Hepatocyte (in vitro differentiated cells): ENCODE measurements around the gene SCAPER. TPM values are rescaled to one million over a fixed set of nuclear protein-coding genes. Genes with fewer than 3 reads are reported as not detected.

Experiments used
- DNase-seq: peaks from one replicate; pipeline ENCODE4 v3.0.0-alpha.2; 2016; ENCODE audit warnings: low spot score
- H2AFZ ChIP-seq: fragments of 200-600 bp; sonication (generic); 2 replicates; pipeline ENCODE4 v1.6.0; 2016; ENCODE audit warnings: antibody characterized with exemption, mild to moderate bottlenecking
- H3K27ac ChIP-seq: fragments of 200-600 bp; sonication (generic); 2 replicates; pipeline ENCODE4 v1.5.1; 2016; ENCODE audit warnings: mild to moderate bottlenecking
- H3K27me3 ChIP-seq: fragments of 200-600 bp; sonication (generic); 2 replicates; pipeline ENCODE4 v1.6.1; 2016
- H3K36me3 ChIP-seq: fragments of 200-600 bp; sonication (generic); replicated peaks from 2 replicates; pipeline ENCODE4 v1.5.1; 2016; ENCODE audit warnings: low read depth; ENCODE audit not compliant: insufficient read depth
- H3K4me1 ChIP-seq: fragments of 200-600 bp; sonication (generic); 2 replicates; pipeline ENCODE4 v1.5.1; 2016; ENCODE audit warnings: mild to moderate bottlenecking, moderate library complexity; ENCODE audit not compliant: insufficient read depth
- H3K4me2 ChIP-seq: fragments of 200-600 bp; sonication (generic); 2 replicates; pipeline ENCODE4 v1.6.0; 2016
- H3K4me3 ChIP-seq: fragments of 200-600 bp; sonication (generic); 2 replicates; pipeline ENCODE4 v1.5.1; 2016; ENCODE audit warnings: mild to moderate bottlenecking
- H3K79me2 ChIP-seq: fragments of 200-600 bp; sonication (generic); 2 replicates; pipeline ENCODE4 v1.6.0; 2017; ENCODE audit warnings: mild to moderate bottlenecking
- H3K9me2 ChIP-seq: fragments of 200-600 bp; sonication (generic); replicated peaks from 2 replicates; pipeline ENCODE4 v1.6.0; 2017; ENCODE audit warnings: mild to moderate bottlenecking; ENCODE audit not compliant: insufficient read depth
- H3K9me3 ChIP-seq: fragments of 200-600 bp; sonication (generic); 2 replicates; pipeline ENCODE4 v1.5.1; 2016; ENCODE audit warnings: low read depth, mild to moderate bottlenecking
- H4K20me1 ChIP-seq: fragments of 200-600 bp; sonication (generic); 2 replicates; pipeline ENCODE4 v1.6.0; 2016; ENCODE audit warnings: mild to moderate bottlenecking; ENCODE audit not compliant: insufficient read depth, poor library complexity, severe bottlenecking
- CTCF ChIP-seq: fragments of 200-600 bp; sonication (generic); IDR thresholded peaks from 2 replicates; pipeline ENCODE4 v1.5.1; 2016; ENCODE audit warnings: antibody characterized with exemption, mild to moderate bottlenecking; ENCODE audit not compliant: poor library complexity
- EZH2 ChIP-seq: fragments of 200-600 bp; sonication (generic); IDR thresholded peaks from 2 replicates; pipeline ENCODE4 v1.6.1; 2016; ENCODE audit warnings: antibody characterized with exemption, mild to moderate bottlenecking, borderline replicate concordance
- EZH2phosphoT487 ChIP-seq: fragments of 200-600 bp; sonication (generic); IDR thresholded peaks from one replicate; pipeline ENCODE4 v1.6.1; 2018; ENCODE audit warnings: antibody characterized with exemption, mild to moderate bottlenecking, low read depth, moderate library complexity; ENCODE audit not compliant: unreplicated experiment, severe bottlenecking
- WGBS: methylation state at CpG from one replicate; pipeline ENCODE4 v1.1.6; 2016; ENCODE audit warnings: low lambda C conversion rate; ENCODE audit errors: missing lambda C conversion rate; 5-methylcytosine and 5-hydroxymethylcytosine counted together
- polyA plus RNA-seq: library from polyadenylated mRNA; unstranded; fragments of >200 nt; fragmentation: Nextera tagmentation; extraction: Ambion mirVana; gene quantifications from 2 replicates; pipeline ENCODE4 v1.2.1, GENCODE V29; 2016
- total RNA-seq: library from RNA; depleted of rRNA; stranded (reverse); fragments of >200 nt; gene quantifications from 2 replicates; pipeline ENCODE4 v1.2.3, GENCODE V29; 2014

The SCAPER gene
- total and polyA plus RNA-seq, 2 experiments from 2014 or later: 20.8 to 27.4 TPM

- TF ChIP-seq CTCF: no peak
- no peak for TF ChIP-seq EZH2phosphoT487
- TF ChIP-seq EZH2: no peak
- H3K9me2 ChIP-seq: no peaks in the 10 kb centered on the region
- H3K27me3 ChIP-seq: no peaks in the 10 kb centered on the region
- H4K20me1 ChIP-seq: no peaks in the 10 kb centered on the region
- H3K4me1 ChIP-seq: no peaks in the 10 kb centered on the region
- peaks cover 28% of the 10 kb centered on the region for H3K79me2 ChIP-seq
- H3K36me3 ChIP-seq: no peaks in the 10 kb centered on the region
- no peak overlapping the region for H3K27ac ChIP-seq
- 100% methylated on average over 4 of the region's 4 CpGs for WGBS
- H3K4me2 ChIP-seq: no peak overlapping the region
- no peak overlapping the region for H2AFZ ChIP-seq
- H3K4me3 ChIP-seq: no peak overlapping the region
- no peaks in the 10 kb centered on the region for H3K9me3 ChIP-seq
- DNase-seq: no peak
Observed at GRCh38 chr15:76812381-76812780, 92.8 kb downstream of the SCAPER start.

GRCh38 chr15:76809412-76810103, 95.6 kb downstream of the SCAPER start:
- Histone ChIP-seq H3K27ac (no peak overlapping the region), H2AFZ (no peak overlapping the region), H4K20me1 (no peaks in the 10 kb centered on the region), H3K4me3 (no peak overlapping the region), H3K27me3 (no peaks in the 10 kb centered on the region), H3K9me3 (no peaks in the 10 kb centered on the region), H3K79me2 (peaks cover 28% of the 10 kb centered on the region), H3K36me3 (no peaks in the 10 kb centered on the region), H3K4me2 (no peak overlapping the region), H3K4me1 (no peaks in the 10 kb centered on the region), H3K9me2 (no peaks in the 10 kb centered on the region)
- DNase-seq: no peak
- WGBS: 96% methylated on average over 3 of the region's 3 CpGs
- no peak for TF ChIP-seq CTCF
- no peak for TF ChIP-seq EZH2
- no peak for TF ChIP-seq EZH2phosphoT487

GRCh38 chr15:76803049-76803571, 102.0 kb downstream of the SCAPER start:
- no peaks in the 10 kb centered on the region for H3K27me3 ChIP-seq
- no peak overlapping the region for H3K27ac ChIP-seq
- no peak overlapping the region for H3K4me3 ChIP-seq
- H3K4me1 ChIP-seq: no peaks in the 10 kb centered on the region
- no peaks in the 10 kb centered on the region for H3K9me2 ChIP-seq
- TF ChIP-seq EZH2phosphoT487: no peak
- TF ChIP-seq CTCF: no peak
- no peak for TF ChIP-seq EZH2
- H3K9me3 ChIP-seq: no peaks in the 10 kb centered on the region
- H4K20me1 ChIP-seq: no peaks in the 10 kb centered on the region
- 60% methylated on average over 1 of the region's 1 CpG for WGBS
- H3K4me2 ChIP-seq: no peak overlapping the region
- no peak overlapping the region for H2AFZ ChIP-seq
- H3K79me2 ChIP-seq: no peaks in the 10 kb centered on the region
- H3K36me3 ChIP-seq: no peaks in the 10 kb centered on the region
- DNase-seq: no peak

- Histone ChIP-seq H3K4me1 (no peaks in the 10 kb centered on the region), H3K4me3 (no peak overlapping the region), H3K9me3 (no peaks in the 10 kb centered on the region), H2AFZ (no peak overlapping the region), H3K4me2 (no peak overlapping the region), H3K36me3 (no peaks in the 10 kb centered on the region), H3K27me3 (no peaks in the 10 kb centered on the region), H4K20me1 (no peaks in the 10 kb centered on the region), H3K27ac (no peak overlapping the region), H3K9me2 (no peaks in the 10 kb centered on the region), H3K79me2 (no peaks in the 10 kb centered on the region)
- TF ChIP-seq CTCF (no peak), EZH2phosphoT487 (no peak), EZH2 (no peak)
- no peak for DNase-seq
- WGBS: 92% methylated on average over 3 of the region's 3 CpGs
Observed at GRCh38 chr15:76802411-76802810, 102.7 kb downstream of the SCAPER start.
